ENCODE data around the gene GOLPH3L.

The GOLPH3L gene

GRCh38 chr1:150683914-150684313, 13.0 kb downstream of the GOLPH3L start:
- Histone ChIP-seq H4K20me1 (ENCODE audit: insufficient read depth, low read length, poor library complexity, severe bottlenecking) (peaks cover 5% of the 10 kb centered on the region), H2AFZ (ENCODE audit: low read length) (no peak overlapping the region), H3K4me3 (ENCODE audit: low read length, poor library complexity, severe bottlenecking) (no peak overlapping the region), H3K27me3 (ENCODE audit: insufficient read depth, low read length, poor library complexity, severe bottlenecking) (no peaks in the 10 kb centered on the region), H3K4me1 (ENCODE audit: insufficient read depth, low read length, poor library complexity, severe bottlenecking) (peaks cover 7% of the 10 kb centered on the region), H3K9ac (ENCODE audit: low read depth, low read length, poor library complexity, severe bottlenecking) (no peak overlapping the region), H3K9me2 (replicated peaks; ENCODE audit: low read depth, low read length) (no peaks in the 10 kb centered on the region), H3K9me3 (ENCODE audit: insufficient read depth, low read depth, low read length) (no peaks in the 10 kb centered on the region), H3K36me3 (ENCODE audit: insufficient read depth, low read length) (peaks cover 5% of the 10 kb centered on the region; the same call in 1 of the 2 replicates), H3K4me2 (ENCODE audit: low read depth, low read length, poor library complexity, severe bottlenecking) (no peak overlapping the region), H3K79me2 (ENCODE audit: insufficient read depth, low read length) (no peaks in the 10 kb centered on the region), H3F3A (ENCODE audit: low read depth) (no peaks in the 10 kb centered on the region)
- TF ChIP-seq EZH2phosphoT487 (IDR thresholded peaks at IDR 0.05; ENCODE audit: borderline replicate concordance) (no peak), CTCF (conservative IDR thresholded peaks at IDR 0.05; ENCODE audit: low read length) (no peak)

- Histone ChIP-seq H3F3A (ENCODE audit: low read depth) (no peaks in the 10 kb centered on the region), H3K4me1 (ENCODE audit: insufficient read depth, low read length, poor library complexity, severe bottlenecking) (peaks cover 3% of the 10 kb centered on the region)
Observed at GRCh38 chr1:150678988-150679387, 18.0 kb downstream of the GOLPH3L start.

GRCh38 chr1:150674881-150675280, 22.1 kb downstream of the GOLPH3L start:
- Histone ChIP-seq H3K4me3 (ENCODE audit: low read length, poor library complexity, severe bottlenecking) (no peak overlapping the region), H3K27me3 (ENCODE audit: insufficient read depth, low read length, poor library complexity, severe bottlenecking) (no peaks in the 10 kb centered on the region), H3K9me3 (ENCODE audit: insufficient read depth, low read depth, low read length) (no peaks in the 10 kb centered on the region), H3K9me2 (replicated peaks; ENCODE audit: low read depth, low read length) (no peaks in the 10 kb centered on the region), H3K4me2 (ENCODE audit: low read depth, low read length, poor library complexity, severe bottlenecking) (no peak overlapping the region), H2AFZ (ENCODE audit: low read length) (no peak overlapping the region), H3F3A (ENCODE audit: low read depth) (no peaks in the 10 kb centered on the region), H3K9ac (ENCODE audit: low read depth, low read length, poor library complexity, severe bottlenecking) (no peak overlapping the region), H3K79me2 (ENCODE audit: insufficient read depth, low read length) (0 out of 2 replicates have a peak, but pooled peaks cover 6% of the 10 kb centered on the region), H3K4me1 (ENCODE audit: insufficient read depth, low read length, poor library complexity, severe bottlenecking) (no peaks in the 10 kb centered on the region), H3K36me3 (ENCODE audit: insufficient read depth, low read length) (no peaks in the 10 kb centered on the region; the same call in 1 of the 2 replicates), H4K20me1 (ENCODE audit: insufficient read depth, low read length, poor library complexity, severe bottlenecking) (peaks cover 4% of the 10 kb centered on the region)
- no peak for TF ChIP-seq CTCF (conservative IDR thresholded peaks at IDR 0.05; ENCODE audit: low read length)
- TF ChIP-seq EZH2phosphoT487 (IDR thresholded peaks at IDR 0.05; ENCODE audit: borderline replicate concordance), result no peak

More at GRCh38 chr1:150678988-150679387, 18.0 kb downstream of the GOLPH3L start:
- H3K9me2 ChIP-seq (replicated peaks; ENCODE audit: low read depth, low read length), result no peaks in the 10 kb centered on the region
- H3K9me3 ChIP-seq (ENCODE audit: insufficient read depth, low read depth, low read length), result no peaks in the 10 kb centered on the region
- H2AFZ ChIP-seq (ENCODE audit: low read length), result no peak overlapping the region
- no peak overlapping the region for H3K4me3 ChIP-seq (ENCODE audit: low read length, poor library complexity, severe bottlenecking)
- no peaks in the 10 kb centered on the region for H3K27me3 ChIP-seq (ENCODE audit: insufficient read depth, low read length, poor library complexity, severe bottlenecking)
- no peaks in the 10 kb centered on the region; the same call in 1 of the 2 replicates for H3K36me3 ChIP-seq (ENCODE audit: insufficient read depth, low read length)
- peaks cover 4% of the 10 kb centered on the region for H4K20me1 ChIP-seq (ENCODE audit: insufficient read depth, low read length, poor library complexity, severe bottlenecking)
- TF ChIP-seq CTCF (conservative IDR thresholded peaks at IDR 0.05; ENCODE audit: low read length), result no peak
- TF ChIP-seq EZH2phosphoT487 (IDR thresholded peaks at IDR 0.05; ENCODE audit: borderline replicate concordance), result no peak
- no peak overlapping the region for H3K4me2 ChIP-seq (ENCODE audit: low read depth, low read length, poor library complexity, severe bottlenecking)
- 0 out of 2 replicates have a peak, but pooled peaks cover 6% of the 10 kb centered on the region for H3K79me2 ChIP-seq (ENCODE audit: insufficient read depth, low read length)
- no peak overlapping the region for H3K9ac ChIP-seq (ENCODE audit: low read depth, low read length, poor library complexity, severe bottlenecking)
